Memory B cell (primary cell): ENCODE data around the gene B3GALT4.

Experiments used
- ATAC-seq: fragments of 150-1000 bp; cut with Tn5 transposase; 2 replicates; pipeline ENCODE4 v1.10.0; 2021; ENCODE audit warnings: low read depth, mild to moderate bottlenecking, moderate library complexity
- DNase-seq, 2 donors: peaks; one replicate each; pipeline ENCODE4 v3.0.0; 2022; ENCODE audit warnings: low spot score in 2 of 2
- H3K27ac Mint-ChIP-seq: one replicate; pipeline ENCODE4 v1.8.0; 2022; ENCODE audit warnings: mild to moderate bottlenecking, moderate library complexity, mixed read lengths
- H3K27me3 Mint-ChIP-seq: one replicate; pipeline ENCODE4 v1.8.0; 2022; ENCODE audit warnings: mixed read lengths
- H3K36me3 Mint-ChIP-seq: one replicate; pipeline ENCODE4 v1.8.0; 2022; ENCODE audit warnings: mild to moderate bottlenecking, mixed read lengths
- H3K4me1 Mint-ChIP-seq: one replicate; pipeline ENCODE4 v1.8.0; 2022; ENCODE audit warnings: mixed read lengths
- H3K4me3 Mint-ChIP-seq: one replicate; pipeline ENCODE4 v1.8.0; 2022; ENCODE audit warnings: mild to moderate bottlenecking, moderate library complexity, mixed read lengths
- H3K9me3 Mint-ChIP-seq: one replicate; pipeline ENCODE4 v1.8.0; 2022; ENCODE audit warnings: mixed read lengths

The B3GALT4 gene

DNA sequence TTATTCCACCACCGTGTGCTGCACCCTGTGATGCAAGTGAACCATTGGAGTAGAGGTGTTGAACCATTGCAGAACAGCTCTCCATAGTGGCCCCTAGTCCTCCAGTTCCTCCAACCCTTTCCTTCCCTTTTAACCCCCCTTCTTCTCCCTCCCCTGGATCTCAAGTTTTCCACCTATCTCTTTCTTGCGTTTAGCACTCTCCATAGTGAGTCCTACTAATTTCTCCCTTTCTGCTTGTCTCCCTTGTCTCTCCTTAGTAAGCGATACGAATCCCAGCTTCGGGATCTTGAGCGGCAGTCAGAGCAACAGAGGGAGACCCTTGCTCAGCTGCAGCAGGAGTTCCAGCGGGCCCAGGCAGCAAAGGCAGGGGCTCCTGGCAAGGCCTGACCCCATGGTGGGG lies 13.5 kb downstream of the B3GALT4 start:
- DNase-seq (no peak), ATAC-seq (no peak)
- Mint-ChIP-seq H3K4me1 (peaks cover 23% of the 10 kb centered on the region), H3K36me3 (peaks cover 18% of the 10 kb centered on the region), H3K4me3 (peak overlapping the region; percentile 95), H3K9me3 (no peaks in the 10 kb centered on the region), H3K27ac (peak overlapping the region; percentile 65), H3K27me3 (no peaks in the 10 kb centered on the region)

DNA sequence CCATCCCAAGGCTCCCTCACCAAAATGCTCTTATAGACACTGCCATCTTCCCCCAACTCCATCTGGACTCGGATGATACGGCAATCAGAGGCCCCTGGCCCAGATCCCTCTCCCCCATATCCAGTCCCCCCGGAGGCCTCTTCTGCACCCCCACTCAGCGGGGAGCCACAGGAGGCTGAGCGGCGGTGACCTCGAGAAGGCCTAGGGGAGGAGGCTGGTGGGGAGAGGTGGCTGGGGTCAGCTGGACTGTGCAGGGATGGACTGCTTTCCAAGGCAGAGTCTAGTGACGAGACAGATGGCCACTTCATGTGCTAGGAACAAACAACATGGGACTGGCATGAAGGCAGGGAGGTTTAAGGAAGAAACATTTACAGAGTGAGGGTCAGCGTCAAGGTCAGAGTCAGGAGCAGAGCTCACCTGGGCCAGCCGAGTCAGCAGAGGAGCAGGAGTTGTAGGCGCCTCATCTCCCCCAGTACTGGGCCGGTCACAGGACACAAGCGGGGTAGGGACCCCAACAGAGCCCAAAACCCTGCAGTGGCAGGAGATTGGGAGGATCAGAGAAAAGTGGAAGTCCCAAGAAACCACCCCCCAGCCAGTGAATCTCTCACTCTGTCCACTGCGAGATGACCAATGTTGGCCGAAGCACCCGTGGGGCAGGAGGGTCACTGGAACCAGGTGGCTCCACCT lies 16.2 kb downstream of the B3GALT4 start:
- Mint-ChIP-seq H3K27ac (no peak overlapping the region), H3K9me3 (no peaks in the 10 kb centered on the region), H3K36me3 (peaks cover 20% of the 10 kb centered on the region), H3K4me1 (peaks cover 27% of the 10 kb centered on the region), H3K4me3 (no peak overlapping the region), H3K27me3 (no peaks in the 10 kb centered on the region)
- ATAC-seq = no peak
- no peak for DNase-seq

DNA sequence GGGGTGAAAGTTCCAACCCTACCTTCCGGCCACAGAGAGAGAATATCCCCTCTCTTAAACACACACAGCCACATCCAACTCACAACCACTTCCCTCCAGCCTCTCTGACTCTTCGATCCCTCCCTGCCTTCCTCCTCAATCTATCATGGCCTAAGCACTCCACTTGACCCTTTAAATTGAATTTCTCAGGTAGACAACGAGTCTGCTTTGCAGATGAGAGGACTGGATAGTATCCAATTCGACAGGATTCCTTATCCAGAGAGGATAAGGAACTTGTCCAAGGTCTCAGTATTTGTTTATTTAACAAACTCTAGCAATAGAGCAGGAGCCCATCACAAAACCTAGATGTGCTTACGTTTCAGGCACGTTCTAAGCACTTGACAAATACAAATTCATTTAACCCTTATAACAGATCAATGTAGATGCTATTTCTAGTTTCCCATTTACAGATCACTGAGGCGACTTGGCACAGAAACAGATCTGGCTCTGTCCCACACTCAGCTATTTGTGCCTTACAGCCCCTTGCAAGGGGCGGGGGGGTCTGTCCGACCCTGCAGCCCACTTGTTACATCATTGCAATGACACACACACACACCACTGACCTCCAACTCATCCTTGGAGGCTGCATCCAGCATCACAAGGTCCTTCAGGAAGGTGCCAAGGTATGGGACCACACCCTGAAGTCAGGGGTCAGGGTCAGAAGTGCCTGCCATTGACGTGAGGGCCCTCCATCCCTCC lies 17.3 kb downstream of the B3GALT4 start:
- DNase-seq (no peak), ATAC-seq (no peak)
- H3K27ac Mint-ChIP-seq = peak overlapping the region; percentile 75

DNA sequence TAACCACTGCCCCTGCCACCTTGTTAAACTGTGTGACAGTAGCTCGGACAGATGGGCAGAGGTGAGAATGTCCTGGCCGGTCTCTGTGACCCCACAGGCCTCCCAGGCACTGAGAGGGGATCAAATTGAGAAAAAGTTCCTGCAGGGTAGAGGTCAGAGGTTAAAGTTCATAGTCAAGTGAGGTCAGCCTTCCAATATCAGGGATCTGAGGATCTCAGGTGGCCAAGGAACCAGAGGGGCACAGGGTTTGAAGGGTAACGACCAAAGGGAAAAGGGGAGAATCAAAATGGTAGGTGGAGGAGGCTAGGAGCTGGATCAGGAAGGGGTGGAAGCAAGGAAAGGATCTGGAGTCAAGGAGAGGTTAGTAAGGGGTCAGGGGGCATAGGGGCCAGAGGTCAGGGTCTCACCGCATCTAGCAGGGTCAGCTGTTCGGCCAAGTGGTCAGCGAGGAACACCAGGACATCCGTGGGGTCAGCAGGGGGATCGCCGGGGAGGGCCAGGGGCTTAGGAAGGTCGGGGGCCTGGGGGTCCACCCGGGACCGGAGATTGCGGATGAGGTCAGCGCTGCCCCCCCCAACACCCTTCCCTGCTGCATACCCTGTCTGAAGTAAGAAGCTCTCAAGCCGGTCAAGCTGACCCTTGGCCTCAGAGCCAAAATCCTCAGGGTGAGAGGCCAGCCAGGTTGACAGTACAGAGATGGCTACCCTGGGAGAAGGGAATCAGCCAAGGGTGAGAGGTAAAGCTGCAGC lies 18.9 kb downstream of the B3GALT4 start:
- DNase-seq = no peak
- H3K27me3 Mint-ChIP-seq = no peaks in the 10 kb centered on the region
- H3K4me1 Mint-ChIP-seq = peaks cover 24% of the 10 kb centered on the region
- no peak overlapping the region for H3K4me3 Mint-ChIP-seq
- peaks cover 24% of the 10 kb centered on the region for H3K36me3 Mint-ChIP-seq
- no peak for ATAC-seq
- H3K27ac Mint-ChIP-seq = peak overlapping the region; percentile 68
- no peaks in the 10 kb centered on the region for H3K9me3 Mint-ChIP-seq

More for the DNA sequence above, 17.3 kb downstream of the B3GALT4 start:
- Mint-ChIP-seq H3K36me3 (peaks cover 20% of the 10 kb centered on the region), H3K27me3 (no peaks in the 10 kb centered on the region), H3K4me3 (no peak overlapping the region), H3K9me3 (no peaks in the 10 kb centered on the region), H3K4me1 (peaks cover 28% of the 10 kb centered on the region)

DNA sequence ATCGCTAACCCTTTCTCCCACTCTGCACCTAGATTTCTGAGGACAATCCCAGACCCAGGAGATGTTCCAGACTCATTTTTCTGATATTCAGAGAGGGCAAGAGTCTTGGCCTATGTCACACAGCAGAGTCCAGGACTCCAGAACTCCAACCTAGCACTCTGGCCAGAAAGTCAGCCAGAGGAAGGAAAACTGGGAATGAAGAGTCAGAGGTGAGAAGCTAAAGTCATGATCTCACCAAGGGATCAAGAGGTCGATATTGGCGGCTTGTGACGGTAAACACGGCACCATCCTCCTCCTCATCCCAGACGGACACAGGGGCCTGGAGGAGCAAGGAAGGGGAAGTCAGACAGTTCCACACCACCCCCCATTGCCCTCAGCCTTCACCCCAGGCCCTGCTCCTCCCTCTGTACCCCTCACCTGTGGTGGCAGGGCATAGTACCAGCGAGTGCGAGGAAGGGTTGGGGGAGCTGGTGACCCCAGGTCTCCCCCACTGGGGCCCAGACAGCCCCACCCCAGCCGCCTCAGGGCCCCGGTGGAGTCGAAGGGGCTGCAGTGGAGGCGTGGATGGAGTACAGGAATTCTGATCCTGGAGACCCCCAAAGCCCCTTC lies 20.0 kb downstream of the B3GALT4 start:
- H3K4me1 Mint-ChIP-seq = peaks cover 24% of the 10 kb centered on the region
- no peak for ATAC-seq
- H3K9me3 Mint-ChIP-seq = no peaks in the 10 kb centered on the region

DNA sequence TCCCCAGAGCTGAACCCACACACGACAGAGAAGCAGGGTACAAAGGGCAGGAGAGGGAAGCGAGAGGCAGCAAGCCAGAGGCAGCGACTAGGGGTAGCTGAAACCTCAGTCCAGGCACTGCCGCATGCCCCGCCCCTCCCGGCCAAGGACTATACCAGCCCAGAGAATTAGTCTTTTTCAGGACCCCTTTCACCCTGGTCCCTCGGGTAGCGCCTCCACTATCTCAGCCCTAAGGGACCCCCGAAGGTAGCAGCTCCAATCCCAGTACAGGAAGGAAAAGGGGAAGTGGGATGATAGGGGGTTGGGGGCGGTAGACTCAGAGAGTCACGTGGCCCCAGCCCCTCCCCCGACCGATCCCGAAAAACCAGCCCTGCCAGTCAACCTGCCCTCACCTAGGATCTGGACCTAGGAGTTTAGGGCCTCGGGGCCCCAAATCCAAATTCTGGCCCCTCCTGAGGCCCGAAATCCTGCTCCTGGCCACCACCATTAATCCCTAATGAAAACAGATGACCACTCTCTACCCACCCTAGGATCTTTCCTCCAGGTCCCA lies 20.6 kb downstream of the B3GALT4 start:
- Mint-ChIP-seq H3K27ac (peak overlapping the region; percentile 99), H3K4me1 (peaks cover 24% of the 10 kb centered on the region), H3K36me3 (peaks cover 27% of the 10 kb centered on the region), H3K9me3 (no peaks in the 10 kb centered on the region), H3K4me3 (peak overlapping the region; percentile 100), H3K27me3 (no peaks in the 10 kb centered on the region)
- ATAC-seq (no peak), DNase-seq (no peak)

More for the DNA sequence above, 20.0 kb downstream of the B3GALT4 start:
- Mint-ChIP-seq H3K36me3 (peaks cover 28% of the 10 kb centered on the region), H3K27me3 (no peaks in the 10 kb centered on the region), H3K4me3 (peak overlapping the region; percentile 100), H3K27ac (peak overlapping the region; percentile 99)
- DNase-seq = no peak

DNA sequence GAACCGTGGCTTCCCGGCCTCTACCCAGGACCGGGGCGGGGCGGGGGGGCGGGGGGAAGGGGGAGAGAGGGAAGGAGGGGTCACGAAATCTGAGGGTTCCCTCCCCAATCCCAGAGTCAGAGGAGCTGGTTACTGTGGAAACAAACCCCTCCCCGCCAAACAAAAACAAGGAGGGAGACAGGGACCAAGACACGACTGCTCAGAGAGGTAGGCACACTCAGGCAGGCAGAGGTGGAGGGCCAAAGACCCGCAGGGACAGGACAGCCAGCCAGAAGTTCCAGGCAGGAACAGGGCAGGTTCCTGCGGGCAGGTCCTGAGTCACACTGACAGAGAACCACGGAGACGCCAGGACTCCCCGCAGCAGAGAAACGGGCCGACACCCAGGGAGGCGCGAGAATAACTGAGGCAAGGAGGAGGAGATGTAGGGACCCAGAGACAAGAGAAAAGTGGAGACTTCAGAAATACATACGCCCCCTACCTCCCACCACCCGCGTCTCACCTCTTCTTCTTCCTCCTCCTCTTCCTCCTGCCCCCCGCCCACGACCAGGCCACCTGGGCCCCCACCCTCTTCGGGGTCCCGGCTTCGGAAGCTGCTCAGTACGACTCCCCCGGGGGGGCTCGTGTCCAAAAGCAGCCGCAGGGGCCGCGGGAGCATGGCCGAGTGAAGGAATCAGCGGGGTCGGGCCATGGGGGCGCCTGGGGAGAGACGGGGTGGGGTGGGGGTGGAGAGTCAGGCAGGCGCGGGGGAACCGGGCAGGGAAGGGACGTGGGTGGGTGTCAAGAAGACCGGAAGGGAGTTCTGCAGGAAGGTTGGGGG lies 21.2 kb downstream of the B3GALT4 start:
- Mint-ChIP-seq H3K36me3 (peaks cover 22% of the 10 kb centered on the region), H3K27me3 (no peaks in the 10 kb centered on the region), H3K4me3 (peak overlapping the region; percentile 100), H3K27ac (peak overlapping the region; percentile 99), H3K4me1 (peaks cover 24% of the 10 kb centered on the region), H3K9me3 (no peaks in the 10 kb centered on the region)
- DNase-seq = peak; percentile 48 to 51
- peak; percentile 26 for ATAC-seq

DNA sequence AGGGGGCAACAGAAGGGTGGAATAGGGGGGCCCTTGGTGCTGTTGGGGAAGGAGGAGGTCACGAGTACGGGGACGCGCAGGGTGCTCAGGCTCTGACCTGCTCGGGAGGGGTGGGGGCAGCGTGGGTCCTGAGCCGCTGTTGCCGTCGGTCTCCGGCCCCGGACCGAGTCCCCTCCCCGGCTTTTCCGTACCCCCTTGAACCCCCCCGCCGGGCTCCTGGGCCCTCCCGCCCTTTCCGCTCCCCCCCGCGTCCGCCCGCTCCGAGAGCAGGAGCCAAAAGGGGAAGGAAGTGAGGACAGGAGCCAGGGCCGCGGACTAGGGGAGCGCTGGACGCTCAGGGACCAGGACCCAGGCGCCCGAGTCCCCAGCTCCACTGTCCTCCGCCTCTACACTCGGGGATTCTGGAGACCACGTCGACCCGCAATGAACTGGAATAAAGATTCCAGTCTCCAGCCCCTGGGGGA lies 21.9 kb downstream of the B3GALT4 start, which contains the start of gene RGL2:
Gene RGL2, minus strand, starts transcription at position 170 of the 464 bp plus-strand sequence. CDS start 332 bp downstream, outside the sequence.
- H3K27ac Mint-ChIP-seq = peak within 1 kb of the TSS; percentile 99
- H3K27me3 Mint-ChIP-seq = no peaks in the 10 kb centered on the region
- H3K9me3 Mint-ChIP-seq = no peaks in the 10 kb centered on the region
- H3K4me1 Mint-ChIP-seq = peaks cover 27% of the 10 kb centered on the region
- DNase-seq (peak in 1 of 2 donors; percentile 52), ATAC-seq (peak; percentile 29)
- H3K36me3 Mint-ChIP-seq = peaks cover 25% of the 10 kb centered on the region
- peak within 1 kb of the TSS; percentile 100 for H3K4me3 Mint-ChIP-seq

DNA sequence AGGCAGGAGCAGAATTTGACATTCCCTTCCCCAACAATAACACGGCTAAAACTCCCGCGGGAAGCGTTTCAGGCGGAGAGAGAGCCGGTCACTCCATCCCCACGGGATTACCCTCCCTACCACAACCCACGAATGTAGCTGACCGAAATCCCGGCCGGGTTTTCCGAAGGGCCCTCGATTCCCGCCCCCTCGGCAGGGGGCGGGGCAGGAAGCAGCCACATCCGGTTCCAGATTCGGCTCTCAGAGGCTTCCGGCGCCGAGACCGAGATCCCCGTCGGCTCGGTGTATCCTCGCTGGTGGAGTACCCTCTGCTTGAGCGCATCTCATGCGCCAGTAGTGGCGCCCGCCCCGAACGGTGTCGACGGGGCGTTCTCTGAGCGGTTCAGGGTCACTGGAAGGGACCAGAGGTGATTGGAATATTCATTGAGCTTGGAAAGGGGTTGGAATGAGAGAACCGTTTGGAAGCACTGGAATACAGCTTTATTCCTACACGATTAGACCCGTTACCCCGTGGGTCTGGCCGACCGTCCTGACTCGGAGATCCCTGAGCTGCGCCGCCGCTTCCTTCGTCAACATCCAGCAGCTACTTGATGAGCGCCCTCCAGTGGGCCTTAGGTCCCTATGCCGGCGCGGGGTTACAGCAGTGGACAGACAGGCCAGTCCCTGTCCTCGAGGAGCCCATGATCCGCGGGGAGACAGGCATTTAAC lies 22.5 kb downstream of the B3GALT4 start:
- ATAC-seq = peak; percentile 81
- Mint-ChIP-seq H3K36me3 (peaks cover 23% of the 10 kb centered on the region), H3K4me3 (peak overlapping the region; percentile 100), H3K27ac (peak overlapping the region; percentile 99), H3K9me3 (no peaks in the 10 kb centered on the region), H3K27me3 (no peaks in the 10 kb centered on the region), H3K4me1 (peaks cover 26% of the 10 kb centered on the region)
- DNase-seq = peak; percentile 80 to 91

DNA sequence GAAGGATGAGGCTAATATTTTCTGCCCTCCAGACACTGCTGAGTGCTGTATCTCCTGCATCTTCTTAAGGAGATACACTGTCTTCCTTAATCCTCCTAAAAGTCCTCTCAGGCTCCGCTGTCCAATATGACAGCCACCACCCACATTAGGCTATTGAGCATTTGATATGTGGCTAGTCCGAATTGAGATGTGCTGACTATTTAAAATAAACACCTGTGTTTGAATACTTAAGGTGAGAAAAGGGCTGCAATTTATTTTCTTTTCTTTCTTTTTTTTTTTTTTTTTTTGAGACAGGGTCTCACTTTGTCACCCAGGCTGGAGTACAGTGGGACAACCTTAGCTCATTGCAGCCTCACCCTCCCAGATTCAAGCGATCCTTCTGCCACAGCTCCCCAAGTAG lies 25.0 kb downstream of the B3GALT4 start:
- no peak for DNase-seq
- Mint-ChIP-seq H3K4me3 (no peak overlapping the region), H3K9me3 (no peaks in the 10 kb centered on the region), H3K27me3 (no peaks in the 10 kb centered on the region), H3K36me3 (peaks cover 31% of the 10 kb centered on the region), H3K4me1 (peaks cover 39% of the 10 kb centered on the region), H3K27ac (peak overlapping the region; percentile 46)
- ATAC-seq = no peak

DNA sequence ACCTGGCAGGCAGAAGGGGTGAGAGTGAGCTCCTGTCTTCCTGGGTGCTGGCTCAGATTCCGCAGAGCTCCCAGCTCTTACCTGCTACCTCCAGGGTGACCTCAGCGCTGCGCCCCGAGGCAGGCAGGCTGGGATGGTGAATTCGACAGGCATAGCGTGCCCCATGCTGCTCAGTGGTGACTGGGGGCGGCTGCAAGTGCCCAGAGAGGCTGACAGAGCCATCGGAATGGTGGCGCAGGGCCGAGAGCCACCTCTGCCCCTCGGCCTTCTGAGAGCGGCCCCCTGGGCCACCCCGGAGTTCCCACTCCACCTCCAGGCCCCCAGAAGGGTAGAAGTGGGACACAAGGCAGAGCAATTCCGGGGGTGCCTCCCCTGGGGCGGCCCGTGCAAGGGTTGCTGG lies 27.3 kb downstream of the B3GALT4 start:
- Mint-ChIP-seq H3K36me3 (peaks cover 33% of the 10 kb centered on the region), H3K9me3 (no peaks in the 10 kb centered on the region), H3K4me3 (no peak overlapping the region), H3K4me1 (peaks cover 35% of the 10 kb centered on the region), H3K27me3 (no peaks in the 10 kb centered on the region), H3K27ac (peak overlapping the region; percentile 49)
- DNase-seq (no peak), ATAC-seq (no peak)

DNA sequence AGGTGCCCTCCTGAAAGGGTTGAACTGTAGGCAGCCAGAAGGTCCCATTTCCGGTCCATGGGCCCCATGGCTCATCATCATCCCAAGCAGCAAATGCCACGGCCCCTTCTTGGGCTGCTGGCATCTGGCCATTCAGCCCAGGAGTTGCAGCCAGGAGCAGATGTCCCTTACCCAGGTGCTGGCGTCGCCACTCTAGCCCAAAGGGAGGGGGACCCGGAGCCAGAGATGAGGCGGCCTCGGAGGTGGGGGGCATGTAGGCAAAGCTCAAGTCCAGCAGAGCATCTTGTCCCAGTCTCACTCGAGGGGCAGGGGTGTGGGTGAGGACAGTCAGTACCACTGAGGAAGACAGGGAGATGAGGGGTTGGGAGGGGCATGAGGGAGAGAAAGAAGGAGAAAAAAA lies 28.1 kb downstream of the B3GALT4 start:
- H3K36me3 Mint-ChIP-seq = peaks cover 29% of the 10 kb centered on the region
- ATAC-seq (no peak), DNase-seq (no peak)
- no peaks in the 10 kb centered on the region for H3K9me3 Mint-ChIP-seq
- H3K4me1 Mint-ChIP-seq = peaks cover 28% of the 10 kb centered on the region
- no peak overlapping the region for H3K4me3 Mint-ChIP-seq
- peak overlapping the region; percentile 70 for H3K27ac Mint-ChIP-seq
- no peaks in the 10 kb centered on the region for H3K27me3 Mint-ChIP-seq
